IMR-90 (cell line): Measurements from ENCODE around the gene RBM44.

Source experiments
- CEBPB ChIP-seq: IDR thresholded peaks from 2 replicates; pipeline ENCODE4 v1.6.1; 2012; ENCODE audit warnings: low read depth, low read length, improper control_type of control experiment
- CHD1 ChIP-seq: IDR thresholded peaks from 2 replicates; pipeline ENCODE4 v1.6.1; 2012; ENCODE audit warnings: low read depth, low read length, improper control_type of control experiment
- FOS ChIP-seq: fragments of 150-350 bp; IDR thresholded peaks from 2 replicates; pipeline ENCODE4 v1.6.1; 2016; ENCODE audit warnings: low read depth, low read length
- MAFK ChIP-seq: IDR thresholded peaks from 2 replicates; pipeline ENCODE4 v1.6.1; 2012; ENCODE audit warnings: low read depth, low read length, improper control_type of control experiment
- POLR2A ChIP-seq: IDR thresholded peaks from 2 replicates; pipeline ENCODE4 v1.6.1; 2012; ENCODE audit warnings: mild to moderate bottlenecking, low read depth, low read length
- RAD21 ChIP-seq: IDR thresholded peaks from 2 replicates; pipeline ENCODE4 v1.6.1; 2012; ENCODE audit warnings: low read length, improper control_type of control experiment
- SMC3 ChIP-seq: fragments of 150-350 bp; IDR thresholded peaks from 2 replicates; pipeline ENCODE4 v1.6.1; 2016; ENCODE audit warnings: low read depth, mild to moderate bottlenecking, antibody characterized with exemption, low read length, moderate library complexity
- USF2 ChIP-seq: fragments of 150-350 bp; IDR thresholded peaks from 2 replicates; pipeline ENCODE4 v1.6.1; 2017; ENCODE audit warnings: mild to moderate bottlenecking, antibody characterized with exemption, low read length, low read depth
- TF ChIP-seq, protein P1 (sequence below): conservative IDR thresholded peaks from 2 replicates; pipeline ENCODE4 v1.5.1; 2012; ENCODE audit warnings: mild to moderate bottlenecking, low read depth, low read length, improper control_type of control experiment

DNA sequence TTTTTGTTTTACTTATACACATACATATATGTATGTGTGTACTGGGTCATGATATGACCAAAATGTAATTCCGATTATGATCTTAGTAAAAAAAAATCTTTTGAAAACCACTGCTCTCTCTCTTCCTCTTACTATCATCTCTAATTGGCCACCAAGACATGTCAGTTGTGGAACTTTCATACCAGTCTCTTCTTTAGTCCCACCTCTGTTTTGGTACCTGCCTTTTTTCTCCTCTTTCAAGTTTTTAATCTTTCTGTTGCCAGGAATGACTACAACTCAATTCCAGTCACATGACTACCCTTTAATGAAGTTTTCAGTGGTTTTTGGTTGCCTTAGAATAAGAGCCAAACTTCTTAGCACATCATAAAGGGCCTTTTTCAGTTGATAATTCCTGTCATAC lies 17.1 kb downstream of the RBM44 start:
- TF ChIP-seq, protein P1, sequence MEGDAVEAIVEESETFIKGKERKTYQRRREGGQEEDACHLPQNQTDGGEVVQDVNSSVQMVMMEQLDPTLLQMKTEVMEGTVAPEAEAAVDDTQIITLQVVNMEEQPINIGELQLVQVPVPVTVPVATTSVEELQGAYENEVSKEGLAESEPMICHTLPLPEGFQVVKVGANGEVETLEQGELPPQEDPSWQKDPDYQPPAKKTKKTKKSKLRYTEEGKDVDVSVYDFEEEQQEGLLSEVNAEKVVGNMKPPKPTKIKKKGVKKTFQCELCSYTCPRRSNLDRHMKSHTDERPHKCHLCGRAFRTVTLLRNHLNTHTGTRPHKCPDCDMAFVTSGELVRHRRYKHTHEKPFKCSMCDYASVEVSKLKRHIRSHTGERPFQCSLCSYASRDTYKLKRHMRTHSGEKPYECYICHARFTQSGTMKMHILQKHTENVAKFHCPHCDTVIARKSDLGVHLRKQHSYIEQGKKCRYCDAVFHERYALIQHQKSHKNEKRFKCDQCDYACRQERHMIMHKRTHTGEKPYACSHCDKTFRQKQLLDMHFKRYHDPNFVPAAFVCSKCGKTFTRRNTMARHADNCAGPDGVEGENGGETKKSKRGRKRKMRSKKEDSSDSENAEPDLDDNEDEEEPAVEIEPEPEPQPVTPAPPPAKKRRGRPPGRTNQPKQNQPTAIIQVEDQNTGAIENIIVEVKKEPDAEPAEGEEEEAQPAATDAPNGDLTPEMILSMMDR = no peak
- TF ChIP-seq POLR2A = no peak
- TF ChIP-seq MAFK = no peak
- TF ChIP-seq FOS = no peak
- no peak for TF ChIP-seq SMC3
- TF ChIP-seq RAD21 = no peak
- no peak for TF ChIP-seq USF2
- no peak for TF ChIP-seq CEBPB
- no peak for TF ChIP-seq CHD1
